Transverse colon (tissue), 4 donors: ENCODE results near the gene LRP1B. TPM values are rescaled to one million over a fixed set of nuclear protein-coding genes. Genes with fewer than 3 reads are reported as not detected.

ENCODE experiments used
- DNase-seq: peaks from one replicate; pipeline ENCODE4 v3.0.0-alpha.2; 2019
- H3K27ac ChIP-seq, 4 donors: fragments of 200-600 bp; sonication (generic); 2 replicates each; pipeline ENCODE4 v1.5.1; 2016 to 2018; ENCODE audit warnings: inconsistent platforms in 4 of 4
- H3K27me3 ChIP-seq: fragments of 200-600 bp; sonication (generic); 2 replicates; pipeline ENCODE4 v1.5.1; 2017; ENCODE audit warnings: inconsistent platforms
- H3K36me3 ChIP-seq, 4 donors: fragments of 200-600 bp; sonication (generic); 2 replicates each; pipeline ENCODE4 v1.5.1; 2017 to 2019; ENCODE audit warnings: inconsistent platforms in 4 of 4
- H3K4me1 ChIP-seq, 4 donors: fragments of 200-600 bp; sonication (generic); 2 replicates each; pipeline ENCODE4 v1.5.1; 2017 to 2020; ENCODE audit warnings: inconsistent platforms in 4 of 4
- H3K4me3 ChIP-seq, 4 donors: fragments of 200-600 bp; sonication (generic); 1 replicate in 1 of 4; 2 replicates in 3 of 4; pipeline versions ENCODE4 v1.5.1 to v1.6.1; 2017 to 2019; ENCODE audit warnings: inconsistent platforms in 4 of 4
- H3K9me3 ChIP-seq, 2 donors: fragments of 200-600 bp; sonication (generic); 2 replicates each; pipeline ENCODE4 v1.5.1; 2017 to 2019; ENCODE audit warnings: inconsistent platforms in 2 of 2
- CTCF ChIP-seq, 5 experiments: fragments of 200-600 bp in 3 of 5; fragments of 450-650 bp in 2 of 5; sonication (generic) in 3 of 5; IDR thresholded peaks; 1 replicate in 2 of 5; 2 replicates in 3 of 5; pipeline ENCODE4 v1.5.1; 2016 to 2017; ENCODE audit warnings: antibody characterized with exemption in 5 of 5, inconsistent platforms in 3 of 5, mild to moderate bottlenecking in 2 of 5, moderate library complexity in 1 of 5
- EP300 ChIP-seq: sonication (generic); formaldehyde crosslinking; IDR thresholded peaks from one replicate; pipeline ENCODE4 v1.6.1; 2017; ENCODE audit warnings: antibody characterized with exemption, low read depth
- POLR2A ChIP-seq: fragments of 450-650 bp; IDR thresholded peaks from one replicate; pipeline ENCODE4 v1.6.1; 2016; ENCODE audit warnings: antibody characterized with exemption, mild to moderate bottlenecking, moderate library complexity
- POLR2AphosphoS5 ChIP-seq, 3 donors: sonication (generic); formaldehyde crosslinking; IDR thresholded peaks; one replicate each; pipeline ENCODE4 v1.6.1; 2016; ENCODE audit warnings: antibody characterized with exemption in 3 of 3
- WGBS, 2 donors: methylation state at CpG; one replicate each; pipeline ENCODE4 v1.1.5; 2018; ENCODE audit warnings: low coverage in 1 of 2; 5-methylcytosine and 5-hydroxymethylcytosine counted together
- in situ Hi-C, 4 donors: fragments of 200-750 bp; cut with MboI; loops; one replicate each; pipeline versions ENCODE4 v1.15.0 to v1.15.1; 2017; ENCODE audit warnings: low sequenced_read_pairs in 3 of 4, low pct_ligation_motif_present in 1 of 4, low pct_unique_long_range_greater_than_20kb in 1 of 4
- intact Hi-C: fragments of 100-400 bp; cut with DNase I; formaldehyde crosslinking; loops from one replicate; pipeline ENCODE4 v1.15.1; 2023; ENCODE audit warnings: low total_unique reads
- total RNA-seq, 4 donors: library from RNA; depleted of rRNA; stranded (reverse); fragments of >200 nt; gene quantifications; one replicate each; pipeline ENCODE4 v1.1.0, GENCODE V29; 2016

The LRP1B gene
- total RNA-seq, 4 donors from 2014 or later: 0.48 to 5.4 (median 0.82) TPM; not detected in 1

DNA sequence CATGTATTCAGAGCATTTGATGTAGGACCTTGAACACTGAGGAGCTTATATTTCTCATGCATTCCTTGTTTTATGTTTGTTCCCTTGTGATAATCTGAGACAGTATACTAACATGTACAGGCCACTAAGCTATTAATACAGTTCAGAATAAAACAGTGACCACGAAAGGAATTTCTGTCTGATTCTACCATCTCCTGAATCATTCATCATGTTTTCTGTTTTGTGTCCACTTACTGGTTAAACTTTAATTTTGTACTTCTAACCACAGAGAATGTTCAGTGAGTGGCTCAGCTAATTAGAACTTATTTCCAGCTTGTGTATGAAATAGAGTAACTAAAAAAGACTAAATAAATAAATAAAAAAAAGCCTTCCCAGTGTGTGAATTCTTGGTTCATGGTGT lies 110.4 kb downstream of the LRP1B start:
- DNase-seq: no peak
- H3K4me1 ChIP-seq: no peaks in the 10 kb centered on the region
- no peak for TF ChIP-seq EP300
- no peak for TF ChIP-seq CTCF (IDR thresholded peaks at IDR 0.05)
- no peak for TF ChIP-seq POLR2A
- TF ChIP-seq POLR2AphosphoS5 (IDR thresholded peaks at IDR 0.05): no peak
- no peak overlapping the region for H3K27ac ChIP-seq
- in situ Hi-C loops: no loop called here
- no peak overlapping the region for H3K4me3 ChIP-seq
- H3K27me3 ChIP-seq: no peaks in the 10 kb centered on the region
- no peaks in the 10 kb centered on the region for H3K9me3 ChIP-seq
- 61 to 82% methylated on average over 1 of the region's 1 CpG for WGBS, 2 donors
- intact Hi-C loops: no loop called here
- H3K36me3 ChIP-seq: no peaks in the 10 kb centered on the region

DNA sequence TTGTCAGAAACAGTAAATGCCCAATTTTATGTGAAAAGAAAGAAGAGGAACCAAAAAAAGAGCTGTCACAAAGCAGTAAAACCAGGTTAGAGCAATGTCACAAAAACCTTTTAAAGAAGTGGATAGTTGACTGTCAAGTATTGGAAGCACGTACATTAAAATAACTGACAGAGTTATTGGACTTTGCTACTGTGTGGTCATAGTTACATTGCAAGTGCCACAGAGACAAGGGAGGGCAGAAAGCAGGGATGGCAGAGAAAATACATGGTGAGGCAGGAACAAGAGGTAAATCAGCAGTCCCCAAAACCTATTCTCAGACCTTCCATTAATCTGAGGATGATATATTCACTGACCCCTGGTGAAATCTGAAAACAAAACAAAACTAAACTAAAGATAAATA lies 116.3 kb downstream of the LRP1B start:
- TF ChIP-seq EP300: no peak
- no peak for TF ChIP-seq CTCF (IDR thresholded peaks at IDR 0.05)
- no peak for TF ChIP-seq POLR2AphosphoS5 (IDR thresholded peaks at IDR 0.05)
- WGBS, 2 donors: 61 to 75% methylated on average over 1 of the region's 1 CpG
- intact Hi-C loops: loop anchor here (1.0 kb wide), 1 partner anchor 38 kb away; no protein-coding TSS in a partner anchor

GRCh38 chr2:142012797-142013196 lies 118.0 kb downstream of the LRP1B start:
- WGBS, 2 donors: 87 to 91% methylated on average over 2 of the region's 2 CpGs
- Histone ChIP-seq H3K9me3 (no peaks in the 10 kb centered on the region), H3K4me3 (no peak overlapping the region), H3K4me1 (no peaks in the 10 kb centered on the region), H3K27me3 (no peaks in the 10 kb centered on the region), H3K36me3 (no peaks in the 10 kb centered on the region), H3K27ac (no peak overlapping the region)
- in situ Hi-C loops (no loop called here), intact Hi-C loops (no loop called here)
- TF ChIP-seq POLR2AphosphoS5 (IDR thresholded peaks at IDR 0.05): no peak
- DNase-seq: no peak

More for the DNA sequence above, 116.3 kb downstream of the LRP1B start:
- no peaks in the 10 kb centered on the region for H3K36me3 ChIP-seq
- H3K27ac ChIP-seq: no peak overlapping the region
- in situ Hi-C loops: no loop called here
- no peaks in the 10 kb centered on the region for H3K27me3 ChIP-seq
- no peaks in the 10 kb centered on the region for H3K9me3 ChIP-seq
- H3K4me3 ChIP-seq: no peak overlapping the region
- no peaks in the 10 kb centered on the region for H3K4me1 ChIP-seq
- no peak for DNase-seq

GRCh38 chr2:142010477-142011270 lies 120.1 kb downstream of the LRP1B start:
- TF ChIP-seq POLR2A: no peak
- TF ChIP-seq POLR2AphosphoS5 (IDR thresholded peaks at IDR 0.05): no peak
- TF ChIP-seq EP300: no peak
- TF ChIP-seq CTCF (IDR thresholded peaks at IDR 0.05): no peak
- H3K9me3 ChIP-seq: no peaks in the 10 kb centered on the region
- H3K27me3 ChIP-seq: no peaks in the 10 kb centered on the region
- no peak overlapping the region for H3K27ac ChIP-seq
- in situ Hi-C loops: no loop called here
- H3K4me3 ChIP-seq: no peak overlapping the region
- H3K4me1 ChIP-seq: no peaks in the 10 kb centered on the region
- WGBS, 2 donors: 71 to 74% methylated on average over 7 to 11 of the region's 11 CpGs
- intact Hi-C loops: no loop called here
- no peaks in the 10 kb centered on the region for H3K36me3 ChIP-seq
- no peak for DNase-seq
